ENCODE data around the gene CST11.

CST11 gene

GRCh38 chr20:23419995-23420901 lies 32.4 kb downstream of the CST11 start:
- no peak for DNase-seq

- DNase-seq: no peak
Measured at GRCh38 chr20:23419657-23419994, 33.0 kb downstream of the CST11 start.

- DNase-seq: no peak
Measured at GRCh38 chr20:23417861-23418260, 34.8 kb downstream of the CST11 start.

GRCh38 chr20:23415959-23416583 lies 36.6 kb downstream of the CST11 start:
- DNase-seq: no peak

- no peak for DNase-seq
Measured at GRCh38 chr20:23415555-23415954, 37.1 kb downstream of the CST11 start.

DNA sequence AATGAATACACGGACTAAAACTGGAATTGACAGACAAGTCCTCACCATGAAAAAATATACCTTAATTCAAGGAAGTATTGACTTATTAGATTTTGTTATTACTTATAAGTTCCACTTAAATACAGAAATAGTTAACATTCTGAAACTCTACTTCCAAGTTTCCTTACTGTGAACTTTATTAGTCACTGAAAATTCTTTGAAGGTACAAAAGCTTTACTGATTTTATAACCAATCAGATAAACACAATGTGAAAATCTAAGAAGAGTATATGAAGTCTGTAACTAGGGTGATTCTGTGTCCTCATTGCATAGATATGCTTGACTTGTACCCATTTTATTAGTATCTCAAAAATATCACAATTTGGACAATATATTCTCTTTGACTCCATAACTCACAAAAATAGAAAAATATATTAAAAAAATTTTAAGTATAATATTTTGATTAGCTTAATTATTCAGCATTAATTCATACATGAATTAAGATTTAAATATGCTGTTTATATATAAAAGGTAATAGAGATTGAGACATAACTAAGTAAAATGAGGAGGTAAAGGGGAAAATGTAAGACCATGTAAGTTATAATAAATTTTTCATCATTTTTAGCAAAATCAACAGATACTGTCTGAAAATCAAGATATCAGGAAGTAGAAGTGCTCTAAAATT lies 38.0 kb downstream of the CST11 start:
- no peak for DNase-seq

DNA sequence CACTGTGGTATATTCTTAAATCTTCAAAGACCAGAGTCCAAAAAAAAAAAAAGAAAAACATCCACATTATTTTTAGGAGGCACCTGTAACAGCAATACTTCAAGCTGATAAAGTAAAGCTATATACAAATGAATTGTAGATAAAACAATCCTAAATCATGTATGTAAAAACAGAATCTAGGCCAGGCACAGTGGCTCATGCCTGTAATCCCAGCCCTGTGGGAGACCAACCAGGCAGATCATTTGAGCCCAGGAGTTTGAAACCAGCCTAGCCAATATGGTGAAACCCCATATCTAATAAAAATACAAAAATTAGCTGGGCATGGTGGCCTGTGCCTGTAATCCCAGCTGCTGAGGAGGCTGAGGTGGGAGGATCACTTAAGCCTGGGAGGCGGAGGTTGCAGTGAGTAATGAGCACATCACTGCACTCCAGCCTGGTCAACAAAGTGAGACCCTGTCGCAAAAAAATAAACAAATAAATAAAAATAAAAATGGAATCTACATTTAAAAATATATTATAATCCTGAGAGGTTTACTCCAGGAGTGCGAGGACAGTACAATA lies 38.7 kb downstream of the CST11 start:
- no peak for DNase-seq

DNA sequence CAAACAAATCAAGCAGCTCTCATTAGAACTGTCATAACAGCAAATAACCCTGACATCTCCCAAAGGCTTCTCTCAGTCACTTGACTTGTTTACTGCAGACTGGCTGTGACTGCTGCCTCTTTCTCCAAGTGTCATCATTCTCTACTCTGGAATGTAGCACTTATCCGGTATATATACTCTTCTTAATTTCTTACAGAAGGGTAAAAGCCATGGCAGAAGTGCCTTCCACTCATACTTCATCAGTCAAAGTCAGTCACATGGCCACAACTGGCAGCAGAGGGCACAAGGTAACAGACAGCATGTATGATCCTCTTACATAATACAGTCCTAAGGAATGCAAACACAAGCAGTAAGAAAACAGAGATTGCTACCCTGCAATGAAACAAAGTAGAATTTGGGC lies 40.6 kb downstream of the CST11 start:
- DNase-seq: no peak

GRCh38 chr20:23410916-23411695 lies 41.6 kb downstream of the CST11 start:
- DNase-seq: no peak

DNA sequence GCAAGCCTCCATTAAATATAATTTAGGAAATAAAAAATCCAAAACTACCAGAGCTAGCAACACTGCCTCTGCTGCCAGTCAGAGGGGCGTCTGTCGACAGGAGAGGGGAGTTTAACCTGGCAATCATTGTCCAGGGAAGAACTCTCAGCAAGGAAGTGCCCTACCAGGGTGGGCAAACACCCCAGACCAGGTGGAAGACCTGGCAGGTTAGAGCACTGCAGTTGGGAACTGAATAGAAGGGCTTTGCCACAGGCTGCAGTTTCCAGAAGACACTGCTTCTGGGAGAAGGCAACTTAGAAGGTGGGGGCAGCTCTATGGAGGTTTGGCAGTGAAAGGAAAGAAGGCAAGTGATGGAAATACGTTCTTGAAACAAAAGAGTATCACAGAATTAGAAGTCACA lies 42.9 kb downstream of the CST11 start:
- DNase-seq: no peak

DNA sequence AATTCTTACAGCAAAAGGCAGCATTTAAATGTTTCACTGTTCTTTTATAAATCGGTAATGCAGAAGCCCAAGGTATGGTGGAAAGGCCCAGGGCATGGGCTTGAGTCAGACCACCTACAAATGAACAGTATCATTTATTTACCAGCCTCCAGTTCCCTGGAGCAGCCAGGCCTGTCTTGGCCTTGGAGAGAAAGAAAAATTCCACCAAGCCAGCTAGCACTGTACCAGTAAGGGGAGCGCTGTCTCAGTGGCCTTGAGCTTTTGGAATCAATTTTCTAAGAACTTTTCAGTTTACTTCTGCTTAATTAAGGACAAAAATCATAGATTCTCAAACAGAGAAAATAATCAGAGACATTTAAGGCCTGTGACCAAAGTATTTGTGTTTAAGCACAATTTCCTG lies 43.7 kb downstream of the CST11 start:
- no peak for DNase-seq

GRCh38 chr20:23407781-23408464 lies 44.8 kb downstream of the CST11 start:
- DNase-seq: no peak

GRCh38 chr20:23406880-23407279 lies 45.8 kb downstream of the CST11 start:
- no peak for DNase-seq

DNA sequence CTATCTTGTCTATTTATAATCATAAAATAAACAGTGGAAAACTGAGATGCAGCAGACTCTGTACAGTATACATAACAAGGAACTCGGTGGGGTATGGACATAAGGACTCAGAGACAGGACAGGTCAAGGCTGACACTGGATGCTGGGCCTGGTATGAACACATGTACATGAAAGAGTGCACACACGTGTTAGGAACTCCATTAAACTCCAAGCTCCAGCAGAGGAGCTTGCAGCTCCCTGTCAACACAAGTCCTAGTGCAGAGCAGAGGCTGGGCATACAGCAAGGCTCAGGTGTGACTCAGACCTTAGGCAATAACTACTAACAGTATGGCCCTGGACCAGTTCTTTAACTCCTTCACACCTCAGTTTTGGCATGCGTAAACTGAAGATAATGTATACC lies 48.5 kb downstream of the CST11 start:
- no peak for DNase-seq

- no peak for DNase-seq
Measured at GRCh38 chr20:23403751-23404150, 48.9 kb downstream of the CST11 start.

GRCh38 chr20:23401051-23401450 lies 51.6 kb downstream of the CST11 start:
- DNase-seq: no peak

All from NCI-H187 treated with DMSO at 0.1 percent for 48 hours (cell line).